Measurements from ENCODE around the gene NOP53. TPM values are rescaled to one million over a fixed set of nuclear protein-coding genes. Genes with fewer than 3 reads are reported as not detected.
A peak's percentile ranks its signal among the peaks of the same experiment; 100 is the strongest.
"Not testable (repeated sequence)": the region's sequence is repeated elsewhere in the genome, so short reads cannot be mapped to it uniquely, and the experiment has no call there.

Gene NOP53
- total and polyA plus RNA-seq, 2 donors (not counting 1 experiment from before 2014, with no cell fraction given): 59.6 to 60.8 TPM

DNA sequence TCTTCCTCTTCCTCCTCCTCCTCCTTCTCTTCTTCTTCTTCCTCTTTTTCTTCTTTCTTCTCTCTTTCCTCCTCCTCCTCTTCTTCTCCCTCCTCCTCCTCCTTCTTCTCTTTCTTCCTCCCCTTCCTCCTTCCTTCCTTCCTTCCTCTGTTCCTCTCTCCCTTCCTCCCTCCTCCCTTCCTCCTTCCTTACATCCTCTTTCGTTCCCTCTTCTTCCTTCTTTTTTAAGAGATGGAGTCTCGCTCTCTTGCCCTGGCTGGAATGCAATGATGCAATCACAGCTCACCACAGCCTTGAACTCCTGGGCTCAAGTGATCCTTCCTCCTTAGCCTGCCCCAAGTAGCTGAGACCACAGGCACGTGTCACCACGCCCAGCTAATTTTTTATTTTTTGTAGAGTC is 18.9 kb upstream of the NOP53 start:
- H3K27ac ChIP-seq (ENCODE audit: insufficient read depth, low read length): peak overlapping the region; percentile 50
- H3K79me2 ChIP-seq (ENCODE audit: control insufficient read depth, insufficient read depth, low read length): peaks cover 61% of the 10 kb centered on the region
- no peak overlapping the region for H3K4me3 ChIP-seq (replicated peaks in 1 of 4; ENCODE audit: control extremely low read depth in 1 of 4, insufficient read depth in 1 of 4, low read depth in 3 of 4, low read length in 4 of 4)
- no peaks in the 10 kb centered on the region for H4K20me1 ChIP-seq (ENCODE audit: control insufficient read depth, extremely low read depth, insufficient read depth, low read length)
- TF ChIP-seq EZH2 (IDR thresholded peaks at IDR 0.05; ENCODE audit: low read length, missing control alignments): no peak
- TF ChIP-seq, protein P1, sequence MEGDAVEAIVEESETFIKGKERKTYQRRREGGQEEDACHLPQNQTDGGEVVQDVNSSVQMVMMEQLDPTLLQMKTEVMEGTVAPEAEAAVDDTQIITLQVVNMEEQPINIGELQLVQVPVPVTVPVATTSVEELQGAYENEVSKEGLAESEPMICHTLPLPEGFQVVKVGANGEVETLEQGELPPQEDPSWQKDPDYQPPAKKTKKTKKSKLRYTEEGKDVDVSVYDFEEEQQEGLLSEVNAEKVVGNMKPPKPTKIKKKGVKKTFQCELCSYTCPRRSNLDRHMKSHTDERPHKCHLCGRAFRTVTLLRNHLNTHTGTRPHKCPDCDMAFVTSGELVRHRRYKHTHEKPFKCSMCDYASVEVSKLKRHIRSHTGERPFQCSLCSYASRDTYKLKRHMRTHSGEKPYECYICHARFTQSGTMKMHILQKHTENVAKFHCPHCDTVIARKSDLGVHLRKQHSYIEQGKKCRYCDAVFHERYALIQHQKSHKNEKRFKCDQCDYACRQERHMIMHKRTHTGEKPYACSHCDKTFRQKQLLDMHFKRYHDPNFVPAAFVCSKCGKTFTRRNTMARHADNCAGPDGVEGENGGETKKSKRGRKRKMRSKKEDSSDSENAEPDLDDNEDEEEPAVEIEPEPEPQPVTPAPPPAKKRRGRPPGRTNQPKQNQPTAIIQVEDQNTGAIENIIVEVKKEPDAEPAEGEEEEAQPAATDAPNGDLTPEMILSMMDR (conservative IDR thresholded peaks at IDR 0.05 in 1 of 2, IDR thresholded peaks at IDR 0.05 in 1 of 2; ENCODE audit: low read depth in 1 of 2, low read length in 2 of 2): no peak
- peaks cover 47% of the 10 kb centered on the region for H3K4me1 ChIP-seq (ENCODE audit: control insufficient read depth, extremely low read depth, insufficient read depth, low read length)
- peak; percentile 83 to 87 for DNase-seq (ENCODE audit: low read depth in 2 of 2)
- H2AFZ ChIP-seq (ENCODE audit: low read length): no peak overlapping the region
- no peak overlapping the region for H3K9ac ChIP-seq (ENCODE audit: insufficient read depth, low read length)
- H3K9me3 ChIP-seq (ENCODE audit: control insufficient read depth, insufficient read depth, low read depth, low read length): no peaks in the 10 kb centered on the region
- no peaks in the 10 kb centered on the region for H3K27me3 ChIP-seq (ENCODE audit: control insufficient read depth, insufficient read depth, low read length)
- peaks cover 39% of the 10 kb centered on the region for H3K36me3 ChIP-seq (ENCODE audit: control insufficient read depth, insufficient read depth, low read length)
- peak overlapping the region; percentile 5 for H3K4me2 ChIP-seq (ENCODE audit: extremely low read depth, insufficient read depth, low read length)

DNA sequence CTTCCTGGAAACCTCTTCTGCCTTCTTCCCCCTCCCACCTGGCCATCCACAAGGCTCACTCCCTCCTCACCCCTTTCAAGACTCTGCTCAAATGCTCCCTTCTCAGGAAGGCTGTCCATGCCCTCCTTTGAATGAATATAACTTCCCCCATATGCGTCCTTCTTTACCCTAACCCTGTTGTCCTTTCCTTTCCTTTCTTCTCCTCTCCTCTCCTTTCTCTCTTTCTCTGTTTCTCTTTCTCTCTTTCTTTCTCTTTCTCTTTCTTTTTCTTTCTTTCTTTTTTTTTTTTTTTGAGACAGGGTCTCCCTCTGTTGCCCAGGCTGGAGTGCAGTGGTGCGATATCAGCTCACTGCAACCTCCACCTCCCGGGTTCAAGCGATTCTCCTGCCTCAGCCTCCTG is 17.1 kb upstream of the NOP53 start:
- Histone ChIP-seq H3K4me2 (ENCODE audit: extremely low read depth, insufficient read depth, low read length) (peak overlapping the region; percentile 1), H3K27ac (ENCODE audit: insufficient read depth, low read length) (peak overlapping the region; percentile 2), H3K4me1 (ENCODE audit: control insufficient read depth, extremely low read depth, insufficient read depth, low read length) (peaks cover 36% of the 10 kb centered on the region), H3K36me3 (ENCODE audit: control insufficient read depth, insufficient read depth, low read length) (peaks cover 38% of the 10 kb centered on the region), H3K79me2 (ENCODE audit: control insufficient read depth, insufficient read depth, low read length) (peaks cover 68% of the 10 kb centered on the region)
- not testable (repeated sequence) for H3K9ac ChIP-seq (ENCODE audit: insufficient read depth, low read length); H3K27me3 ChIP-seq (ENCODE audit: control insufficient read depth, insufficient read depth, low read length); DNase-seq (ENCODE audit: low read depth in 2 of 2); H3K4me3 ChIP-seq (replicated peaks in 1 of 4; ENCODE audit: control extremely low read depth in 1 of 4, insufficient read depth in 1 of 4, low read depth in 3 of 4, low read length in 4 of 4); H3K9me3 ChIP-seq (ENCODE audit: control insufficient read depth, insufficient read depth, low read depth, low read length); H2AFZ ChIP-seq (ENCODE audit: low read length); H4K20me1 ChIP-seq (ENCODE audit: control insufficient read depth, extremely low read depth, insufficient read depth, low read length)

DNA sequence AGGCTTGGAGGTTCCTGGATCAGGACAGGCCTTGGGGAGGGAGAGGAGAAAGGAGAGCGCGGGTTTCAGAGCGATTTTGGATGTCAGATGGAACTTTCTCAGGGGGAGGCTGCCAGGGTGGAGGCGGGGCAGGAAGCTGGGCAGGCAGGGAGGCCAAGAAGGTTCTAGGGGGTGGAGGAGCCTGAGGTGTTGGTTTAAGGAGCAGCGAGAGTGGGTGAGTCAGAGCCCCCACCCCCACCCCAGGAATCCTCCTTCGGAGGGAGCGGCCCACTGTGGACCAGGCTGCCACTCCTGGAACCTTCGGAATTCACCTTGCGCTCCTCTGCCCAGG is 15.9 kb upstream of the NOP53 start:
- Histone ChIP-seq H4K20me1 (ENCODE audit: control insufficient read depth, extremely low read depth, insufficient read depth, low read length) (no peaks in the 10 kb centered on the region), H3K4me2 (ENCODE audit: extremely low read depth, insufficient read depth, low read length) (peak overlapping the region; percentile 75), H3K27ac (ENCODE audit: insufficient read depth, low read length) (peak overlapping the region; percentile 92), H3K4me3 (replicated peaks in 1 of 4; ENCODE audit: control extremely low read depth in 1 of 4, insufficient read depth in 1 of 4, low read depth in 3 of 4, low read length in 4 of 4) (peak overlapping the region; percentile 6 to 23 (median 18)), H3K9me3 (ENCODE audit: control insufficient read depth, insufficient read depth, low read depth, low read length) (no peaks in the 10 kb centered on the region), H3K9ac (ENCODE audit: insufficient read depth, low read length) (no peak overlapping the region), H3K27me3 (ENCODE audit: control insufficient read depth, insufficient read depth, low read length) (no peaks in the 10 kb centered on the region), H2AFZ (ENCODE audit: low read length) (no peak overlapping the region), H3K36me3 (ENCODE audit: control insufficient read depth, insufficient read depth, low read length) (peaks cover 37% of the 10 kb centered on the region), H3K4me1 (ENCODE audit: control insufficient read depth, extremely low read depth, insufficient read depth, low read length) (peaks cover 29% of the 10 kb centered on the region), H3K79me2 (ENCODE audit: control insufficient read depth, insufficient read depth, low read length) (peaks cover 66% of the 10 kb centered on the region)
- no peak for TF ChIP-seq EZH2 (IDR thresholded peaks at IDR 0.05; ENCODE audit: low read length, missing control alignments)
- TF ChIP-seq, protein P1 (conservative IDR thresholded peaks at IDR 0.05 in 1 of 2, IDR thresholded peaks at IDR 0.05 in 1 of 2; ENCODE audit: low read depth in 1 of 2, low read length in 2 of 2): no peak
- DNase-seq (ENCODE audit: low read depth in 2 of 2): peak; percentile 84 to 92

All from fibroblast of lung (primary cell).